AG09309 (cell line): Measurements from ENCODE around the gene SYNGAP1.
"Not testable (repeated sequence)": the region's sequence is repeated elsewhere in the genome, so short reads cannot be mapped to it uniquely, and the experiment has no call there.

ENCODE experiments used
- DNase-seq: peaks from one replicate; pipeline ENCODE4 v3.0.0-alpha.2; 2010; ENCODE audit warnings: low read depth
- H3K4me3 ChIP-seq: 2 replicates; pipeline ENCODE4 v1.5.1; 2011; ENCODE audit warnings: mild to moderate bottlenecking, low read depth, low read length, moderate library complexity; ENCODE audit not compliant: control insufficient read depth
- CTCF ChIP-seq: IDR thresholded peaks from 2 replicates; pipeline ENCODE4 v1.5.1; 2011; ENCODE audit warnings: mild to moderate bottlenecking, low read depth, low read length, inconsistent platforms; ENCODE audit not compliant: insufficient read depth, control insufficient read depth; ENCODE audit errors: missing control alignments

The SYNGAP1 gene

GRCh38 chr6:33419580-33420490, at the start of gene SYNGAP1:
TSS of gene SYNGAP1 (plus strand) at chr6:33420065. CDS start at chr6:33420265, 200 bp downstream.
- TF ChIP-seq CTCF: no peak
- DNase-seq: peak; percentile 23
- peak within 1 kb of the TSS; percentile 52 for H3K4me3 ChIP-seq

GRCh38 chr6:33371901-33372300, 48.0 kb upstream of the SYNGAP1 start:
- not testable (repeated sequence) for H3K4me3 ChIP-seq, DNase-seq

GRCh38 chr6:33372526-33373123, 47.2 kb upstream of the SYNGAP1 start:
- no peak for DNase-seq
- TF ChIP-seq CTCF: no peak
- H3K4me3 ChIP-seq: no peak overlapping the region

- H3K4me3 ChIP-seq: no peak overlapping the region
- no peak for TF ChIP-seq CTCF
- no peak for DNase-seq
Measured at GRCh38 chr6:33373960-33374910, 45.6 kb upstream of the SYNGAP1 start.

- TF ChIP-seq CTCF: no peak
- no peak overlapping the region for H3K4me3 ChIP-seq
- peak; percentile 67 for DNase-seq
Measured at GRCh38 chr6:33375143-33375671, 44.7 kb upstream of the SYNGAP1 start.

- H3K4me3 ChIP-seq: no peak overlapping the region
- no peak for DNase-seq
- no peak for TF ChIP-seq CTCF
Measured at GRCh38 chr6:33377171-33377570, 42.7 kb upstream of the SYNGAP1 start.

- not testable (repeated sequence) for DNase-seq, H3K4me3 ChIP-seq
Measured at GRCh38 chr6:33379184-33379583, 40.7 kb upstream of the SYNGAP1 start.
